GM15510 (cell line): ENCODE results near the gene ZNHIT1.

Source experiments
- POLR2A ChIP-seq: IDR thresholded peaks from 3 replicates; pipeline ENCODE4 v1.6.1; 2011; ENCODE audit warnings: borderline replicate concordance; ENCODE audit not compliant: insufficient read length; ENCODE audit errors: extremely low read depth

The ZNHIT1 gene

DNA sequence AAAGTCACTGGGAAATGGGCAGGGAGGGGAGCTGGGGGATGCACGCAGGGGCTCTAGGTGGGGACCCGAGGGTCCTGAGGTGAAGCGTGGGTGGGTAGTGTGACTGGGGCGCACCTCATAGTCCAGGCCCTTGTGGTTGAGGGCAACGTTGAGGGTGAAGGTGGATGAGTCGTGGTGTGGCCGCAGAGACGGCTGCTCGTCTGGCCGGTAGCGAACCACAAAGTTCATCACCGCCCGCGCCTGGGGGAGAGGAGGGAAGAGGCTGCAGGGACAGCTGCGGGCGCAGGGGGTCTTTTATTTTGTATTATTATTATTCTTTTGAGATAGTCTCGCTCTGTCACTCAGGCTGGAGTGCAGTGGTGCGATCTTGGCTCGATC is 11.3 kb upstream of the ZNHIT1 start:
- no peak for TF ChIP-seq POLR2A

GRCh38 chr7:101207459-101207858 is 10.5 kb upstream of the ZNHIT1 start:
- TF ChIP-seq POLR2A: no peak

DNA sequence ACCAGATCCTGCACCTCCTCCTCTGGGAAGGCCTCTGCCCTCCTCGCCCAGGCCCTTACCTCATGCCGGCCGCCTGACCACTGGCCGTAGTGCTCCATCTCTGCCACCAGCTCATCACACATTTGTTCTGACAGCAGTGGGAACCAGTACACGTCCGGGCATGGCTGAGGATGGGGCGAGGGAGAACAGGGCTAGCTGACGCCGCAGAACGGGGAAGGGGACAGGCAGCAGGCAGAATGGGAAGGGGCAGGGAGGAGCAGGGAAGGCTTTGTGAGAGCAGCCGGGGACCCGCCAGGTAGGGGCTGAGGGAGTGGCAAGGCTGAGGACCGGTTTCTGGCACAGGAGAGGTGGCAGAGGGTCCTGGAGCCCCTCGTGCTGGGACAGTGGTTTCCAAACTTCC is 9.2 kb upstream of the ZNHIT1 start:
- TF ChIP-seq POLR2A: no peak

DNA sequence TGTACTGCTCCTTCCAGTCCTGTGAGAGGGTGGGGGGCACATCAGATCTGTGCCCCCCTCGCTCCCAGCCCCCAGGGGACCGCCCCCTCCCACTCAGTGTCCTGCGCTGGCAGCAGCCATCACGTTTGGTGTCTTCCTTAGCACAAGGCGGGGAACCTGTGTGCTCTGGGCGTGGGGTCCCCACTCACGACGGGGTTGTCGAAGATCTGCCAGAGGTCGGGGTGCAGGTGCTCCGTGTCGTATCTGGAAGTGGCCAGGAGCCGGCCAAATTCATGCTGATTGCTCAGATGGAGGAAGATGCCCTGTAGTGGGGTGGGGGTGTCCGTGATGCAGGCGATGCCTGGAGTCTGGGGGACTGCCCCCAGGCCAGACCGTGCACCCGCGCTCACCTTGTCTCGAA is 7.8 kb upstream of the ZNHIT1 start:
- TF ChIP-seq POLR2A: no peak

GRCh38 chr7:101211501-101211900 is 6.5 kb upstream of the ZNHIT1 start:
- TF ChIP-seq POLR2A: no peak

- TF ChIP-seq POLR2A: no peak
Measured at GRCh38 chr7:101212014-101212413, 6.0 kb upstream of the ZNHIT1 start.

DNA sequence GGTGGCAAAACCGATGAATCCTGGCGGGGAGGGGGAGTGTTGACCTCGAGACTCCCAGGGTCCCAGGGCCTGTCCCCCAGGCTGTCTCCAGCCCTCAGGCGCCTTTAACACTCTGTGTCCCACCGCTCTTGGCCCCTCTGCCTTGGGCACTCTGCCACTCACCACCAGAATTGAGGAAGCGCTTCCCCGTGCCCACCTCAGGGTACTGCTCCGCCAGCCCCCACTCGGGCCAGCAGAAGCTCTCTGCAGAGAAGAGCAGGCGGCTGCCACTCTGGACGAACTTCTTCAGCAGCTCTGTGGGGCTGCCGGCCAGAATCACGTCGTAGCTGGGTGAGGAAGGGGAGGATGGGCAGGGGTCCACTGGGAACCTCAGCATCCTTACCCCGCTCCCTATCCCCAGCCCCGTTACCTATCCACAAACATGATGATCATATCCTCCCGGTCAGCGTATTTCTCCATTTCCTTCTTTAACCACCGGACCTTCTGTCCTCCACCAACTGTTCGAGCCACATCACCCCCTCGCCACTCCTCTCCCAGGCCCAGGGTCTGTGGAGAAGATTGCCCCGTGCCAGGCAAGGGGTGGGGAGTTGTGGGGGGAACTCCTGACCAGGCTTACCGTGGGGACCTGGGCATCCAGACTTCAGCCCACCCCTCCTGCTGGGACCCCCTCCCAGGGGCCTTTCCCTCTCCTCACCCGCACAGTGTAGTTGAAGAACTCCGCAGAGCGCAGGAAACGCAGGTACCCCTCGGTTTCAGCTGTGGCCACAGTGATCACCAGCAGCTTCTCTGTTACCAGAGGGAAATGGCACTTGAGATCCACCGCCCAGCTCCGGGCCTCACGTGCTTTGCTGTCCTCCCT is 1.7 kb upstream of the ZNHIT1 start:
- TF ChIP-seq POLR2A: no peak

- no peak for TF ChIP-seq POLR2A
Measured at GRCh38 chr7:101216860-101217387, 1.0 kb upstream of the ZNHIT1 start.

DNA sequence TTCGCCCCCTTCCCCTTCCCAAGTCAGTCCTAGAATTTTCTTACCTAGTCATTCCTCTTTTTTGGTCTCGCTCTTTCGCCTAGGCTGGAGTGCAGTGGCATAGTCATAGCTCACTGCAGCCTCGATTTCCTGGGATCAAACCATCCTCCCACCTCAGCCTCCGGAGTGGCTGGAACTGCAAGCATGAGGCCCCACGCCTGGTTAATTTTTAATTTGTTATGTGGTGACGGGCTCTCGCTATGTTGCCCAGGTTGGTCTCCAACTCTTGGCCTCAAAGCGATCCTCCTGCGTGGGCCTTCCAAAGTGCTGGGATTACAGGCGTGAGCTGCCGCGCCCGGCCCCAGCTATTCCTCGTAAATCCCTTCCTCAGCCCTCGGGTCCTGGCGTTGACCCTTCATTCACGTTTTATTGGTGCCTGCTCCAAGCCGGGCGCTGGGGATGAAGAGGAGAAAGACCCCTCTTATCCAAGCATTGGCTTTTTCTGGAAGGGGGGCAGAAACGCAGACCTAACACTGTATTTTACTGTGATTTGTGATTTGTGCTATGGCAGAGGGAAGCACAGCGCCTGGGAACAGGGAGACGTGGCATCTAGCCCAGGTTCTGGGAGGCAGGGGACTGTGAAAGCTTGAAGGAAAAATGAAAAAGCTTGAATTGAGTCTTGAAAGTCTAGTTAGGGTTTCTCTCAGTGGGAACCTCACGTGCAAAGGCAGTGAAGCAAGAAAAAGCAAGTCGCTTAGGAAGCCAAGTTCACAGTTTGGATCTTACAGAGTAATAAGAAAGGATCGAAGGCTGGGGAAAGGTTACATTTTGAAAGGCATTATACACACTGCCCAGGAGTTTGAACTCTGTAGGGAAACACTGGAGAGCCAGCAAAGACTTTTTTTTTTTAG is 516 bp downstream of the ZNHIT1 start:
- no peak for TF ChIP-seq POLR2A

DNA sequence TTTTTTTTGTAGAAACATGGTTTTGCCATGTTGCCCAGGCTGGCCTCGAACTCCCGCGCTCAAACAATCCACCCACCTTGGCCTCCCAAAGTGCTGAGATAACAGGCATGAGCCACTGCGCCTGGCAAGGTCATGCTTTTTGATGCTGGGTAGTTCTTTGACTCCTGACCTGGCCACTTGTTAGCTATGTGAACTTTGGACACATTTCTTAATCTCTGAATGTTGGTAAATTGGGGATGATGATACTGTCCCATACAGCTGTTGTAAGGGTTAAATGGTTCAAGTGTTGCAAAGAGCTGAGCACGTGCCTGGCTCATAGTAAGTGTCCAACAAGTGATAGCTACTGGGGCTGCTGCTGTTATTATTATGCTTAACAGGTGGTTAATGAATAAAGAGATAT is 2.3 kb downstream of the ZNHIT1 start:
- TF ChIP-seq POLR2A: no peak

DNA sequence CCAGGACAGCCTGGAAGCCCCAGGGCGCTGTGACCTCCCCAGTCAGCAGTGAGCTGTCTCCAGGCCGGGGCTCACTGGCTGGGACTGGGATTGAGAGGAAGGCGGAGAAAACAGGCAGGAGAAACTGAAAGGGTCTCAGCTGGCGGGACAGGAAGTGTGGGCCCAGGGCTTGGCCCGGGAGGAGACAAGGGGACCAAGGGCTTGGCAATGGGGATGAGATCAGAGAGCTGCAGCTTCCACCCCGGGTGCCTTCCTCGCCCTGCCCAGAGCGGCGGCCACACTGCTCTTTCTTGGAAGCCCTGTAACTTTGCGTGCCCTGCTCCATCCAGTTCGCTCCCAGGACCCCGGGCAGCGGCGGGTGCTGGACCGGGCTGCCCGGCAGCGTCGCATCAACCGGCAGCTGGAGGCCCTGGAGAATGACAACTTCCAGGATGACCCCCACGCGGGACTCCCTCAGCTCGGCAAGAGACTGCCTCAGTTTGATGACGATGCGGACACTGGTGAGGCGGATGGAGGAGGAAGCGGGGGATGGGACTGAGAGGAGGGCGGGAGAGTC is 4.4 kb downstream of the ZNHIT1 start:
- TF ChIP-seq POLR2A: no peak

GRCh38 chr7:101223528-101223927 is 5.6 kb downstream of the ZNHIT1 start:
- no peak for TF ChIP-seq POLR2A

GRCh38 chr7:101225650-101226049 is 7.7 kb downstream of the ZNHIT1 start:
- no peak for TF ChIP-seq POLR2A

GRCh38 chr7:101226721-101227120 is 8.8 kb downstream of the ZNHIT1 start:
- no peak for TF ChIP-seq POLR2A

- no peak for TF ChIP-seq POLR2A
Measured at GRCh38 chr7:101231644-101232043, 13.7 kb downstream of the ZNHIT1 start.
